IMR-90 (cell line): ENCODE data around the gene CCKAR. TPM values are rescaled to one million over a fixed set of nuclear protein-coding genes. Genes with fewer than 3 reads are reported as not detected.
A peak's percentile ranks its signal among the peaks of the same experiment; 100 is the strongest.

ENCODE experiments used
- ATAC-seq: fragments of 200-7000 bp; cut with Tn5 transposase; 2 replicates; pipeline ENCODE4 v1.9.1; 2020; ENCODE audit warnings: low read depth, mild to moderate bottlenecking, moderate library complexity
- BruUV-seq: library from RNA; stranded (reverse); fragments of 400-500 nt; replicated peaks from 2 replicates; lab custom pipeline; 2021; lab: Mats Ljungman, UMichigan
- CTCF ChIA-PET: fragments of 300-600 bp; formaldehyde crosslinking; extraction: SDS; loops from one replicate; lab custom pipeline; 2021; ENCODE audit warnings: antibody characterized with exemption; lab: Yijun Ruan, JAX
- POLR2A ChIA-PET: fragments of 300-600 bp; sonication (Branson Sonifier 250); formaldehyde crosslinking; loops from one replicate; lab custom pipeline; 2022; ENCODE audit warnings: antibody characterized with exemption; ENCODE audit not compliant: unreplicated experiment; lab: Charles Lee
- DNase-seq: peaks from one replicate; pipeline ENCODE4 v3.0.0; 2013
- H2AFZ ChIP-seq: replicated peaks from 2 replicates; pipeline ENCODE3; 2013; ENCODE audit warnings: low read length, mild to moderate bottlenecking; ENCODE audit not compliant: poor library complexity
- H2AK5ac ChIP-seq: 2 replicates; pipeline ENCODE4 v1.6.1; 2013; ENCODE audit warnings: low read depth, low read length, inconsistent platforms
- H2AK9ac ChIP-seq: replicated peaks from 2 replicates; pipeline ENCODE3; 2013; ENCODE audit warnings: mild to moderate bottlenecking, low read depth, low read length, moderate library complexity; ENCODE audit not compliant: poor library complexity
- H2BK120ac ChIP-seq: 2 replicates; pipeline ENCODE4 v1.6.1; 2013; ENCODE audit warnings: low read depth, low read length, inconsistent platforms
- H2BK15ac ChIP-seq: 3 replicates; pipeline ENCODE4 v1.6.1; 2013; ENCODE audit warnings: low read depth, low read length, inconsistent platforms
- H2BK20ac ChIP-seq: 2 replicates; pipeline ENCODE4 v1.6.1; 2013; ENCODE audit warnings: low read depth, mild to moderate bottlenecking, inconsistent platforms, low read length, moderate library complexity
- H2BK5ac ChIP-seq: 2 replicates; pipeline ENCODE4 v1.6.1; 2013; ENCODE audit warnings: mild to moderate bottlenecking, low read depth, low read length, inconsistent platforms; ENCODE audit not compliant: poor library complexity, severe bottlenecking
- H3K14ac ChIP-seq: replicated peaks from 2 replicates; pipeline ENCODE4 v1.6.1; 2013; ENCODE audit warnings: low read depth, low read length, inconsistent platforms
- H3K18ac ChIP-seq: 2 replicates; pipeline ENCODE4 v1.6.1; 2013; ENCODE audit warnings: low read depth, low read length, control low read depth
- H3K23ac ChIP-seq: 2 replicates; pipeline ENCODE4 v1.6.1; 2013; ENCODE audit warnings: low read depth, low read length, inconsistent platforms
- H3K27ac ChIP-seq: 2 replicates; pipeline ENCODE4 v1.5.1; 2013; ENCODE audit warnings: mild to moderate bottlenecking, control low read depth, low read length; ENCODE audit not compliant: insufficient read depth
- H3K27me3 ChIP-seq: 2 replicates; pipeline ENCODE4 v1.6.1; 2013; ENCODE audit warnings: low read length; ENCODE audit not compliant: control insufficient read depth, insufficient read depth
- H3K36me3 ChIP-seq: 2 replicates; pipeline ENCODE4 v1.6.1; 2013; ENCODE audit warnings: low read length, mixed read lengths; ENCODE audit not compliant: control insufficient read depth, insufficient read depth
- H3K4ac ChIP-seq: 2 replicates; pipeline ENCODE4 v1.6.1; 2013; ENCODE audit warnings: low read depth, low read length, inconsistent platforms
- H3K4me1 ChIP-seq: 2 replicates; pipeline ENCODE4 v1.6.1; 2013; ENCODE audit warnings: low read length, mixed read lengths; ENCODE audit not compliant: control insufficient read depth, insufficient read depth
- H3K4me2 ChIP-seq: 2 replicates; pipeline ENCODE4 v1.6.1; 2013; ENCODE audit warnings: low read depth, mild to moderate bottlenecking, control low read depth, low read length, moderate library complexity
- H3K4me3 ChIP-seq: 2 replicates; pipeline ENCODE4 v1.5.1; 2013; ENCODE audit warnings: low read depth, mild to moderate bottlenecking, control low read depth, low read length, moderate library complexity; ENCODE audit not compliant: insufficient read depth
- H3K56ac ChIP-seq: 2 replicates; pipeline ENCODE4 v1.6.1; 2013; ENCODE audit warnings: low read length, inconsistent platforms; ENCODE audit not compliant: insufficient read depth; ENCODE audit errors: extremely low read depth
- H3K79me1 ChIP-seq, 2 experiments: 2 replicates each; pipeline ENCODE4 v1.6.1; 2013; ENCODE audit warnings: low read length in 2 of 2, inconsistent platforms in 1 of 2, low read depth in 1 of 2
- H3K9ac ChIP-seq: 2 replicates; pipeline ENCODE4 v1.6.1; 2013; ENCODE audit warnings: low read depth, low read length, control low read depth
- H3K9me1 ChIP-seq: 2 replicates; pipeline ENCODE4 v1.6.1; 2013; ENCODE audit warnings: low read length, inconsistent platforms; ENCODE audit not compliant: insufficient read depth
- H3K9me3 ChIP-seq: 2 replicates; pipeline ENCODE4 v1.6.1; 2013; ENCODE audit warnings: low read length; ENCODE audit not compliant: control insufficient read depth, insufficient read depth
- H4K20me1 ChIP-seq: 2 replicates; pipeline ENCODE4 v1.6.1; 2013; ENCODE audit warnings: low read length, inconsistent platforms; ENCODE audit not compliant: insufficient read depth
- H4K5ac ChIP-seq: 2 replicates; pipeline ENCODE4 v1.6.1; 2013; ENCODE audit warnings: mild to moderate bottlenecking, low read depth, low read length, control low read depth
- H4K8ac ChIP-seq, 2 experiments: 2 replicates each; pipeline ENCODE4 v1.6.1; 2013; ENCODE audit warnings: low read depth in 2 of 2, low read length in 2 of 2, control low read depth in 1 of 2, inconsistent platforms in 1 of 2
- H4K91ac ChIP-seq: 2 replicates; pipeline ENCODE4 v1.6.1; 2013; ENCODE audit warnings: low read depth, low read length, inconsistent platforms; ENCODE audit not compliant: insufficient read depth
- CEBPB ChIP-seq: IDR thresholded peaks from 2 replicates; pipeline ENCODE4 v1.6.1; 2012; ENCODE audit warnings: low read depth, low read length, improper control_type of control experiment
- FOS ChIP-seq: fragments of 150-350 bp; IDR thresholded peaks from 2 replicates; pipeline ENCODE4 v1.6.1; 2016; ENCODE audit warnings: low read depth, low read length
- MAZ ChIP-seq: IDR thresholded peaks from 2 replicates; pipeline ENCODE4 v1.6.1; 2012; ENCODE audit warnings: low read depth, mild to moderate bottlenecking, low read length, improper control_type of control experiment, moderate library complexity, borderline replicate concordance
- MXI1 ChIP-seq: IDR thresholded peaks from 2 replicates; pipeline ENCODE4 v1.6.1; 2012; ENCODE audit warnings: low read depth, mild to moderate bottlenecking, low read length, moderate library complexity, borderline replicate concordance
- POLR2A ChIP-seq: IDR thresholded peaks from 2 replicates; pipeline ENCODE4 v1.6.1; 2012; ENCODE audit warnings: mild to moderate bottlenecking, low read depth, low read length
- whole genome bisulfite sequencing, 2 experiments: methylation state at CpG; one replicate each; pipeline versions ENCODE4 v1.1.5 to v1.1.7; 2013; ENCODE audit warnings: missing lambda C conversion rate in 2 of 2; ENCODE audit not compliant: insufficient read length in 1 of 2; ENCODE audit errors: extremely low coverage in 2 of 2; 5-methylcytosine and 5-hydroxymethylcytosine counted together
- dilution Hi-C: fragments of 300-500 bp; cut with HindIII; formaldehyde crosslinking; loops from one replicate; pipeline ENCODE4 v1.14.3; 2018; ENCODE audit warnings: low sequenced_read_pairs; ENCODE audit not compliant: unreplicated experiment
- in situ Hi-C: fragments of 300-500 bp; cut with MboI; formaldehyde crosslinking; loops from 3 replicates; pipeline ENCODE4 v1.14.3; 2019; ENCODE audit warnings: low sequenced_read_pairs, inconsistent platforms, mixed read lengths
- intact Hi-C: fragments of 100-400 bp; cut with micrococcal nuclease; formaldehyde crosslinking; loops from 2 replicates; pipeline ENCODE4 v1.10.0; 2022
- polyA plus RNA-seq, 3 experiments: library from polyadenylated mRNA; depleted of rRNA; stranded (reverse); fragments of >200 nt; gene quantifications; 2 replicates each; pipeline ENCODE4 v1.2.3, GENCODE V29; 2012; ENCODE audit warnings: low replicate concordance in 1 of 3
- total RNA-seq: library from RNA; depleted of rRNA; stranded (reverse); fragments of >200 nt; gene quantifications from 2 replicates; pipeline ENCODE4 v1.2.3, GENCODE V29; 2012
- TF ChIP-seq, protein P1 (sequence below): fragments of 150-350 bp; IDR thresholded peaks from 2 replicates; pipeline ENCODE4 v1.6.1; 2016; ENCODE audit warnings: low read depth, mild to moderate bottlenecking, low read length, moderate library complexity, borderline replicate concordance

Gene CCKAR
- total and polyA plus RNA-seq, 2 of the 4 experiments (the other 2 are of a cell fraction): not detected

DNA sequence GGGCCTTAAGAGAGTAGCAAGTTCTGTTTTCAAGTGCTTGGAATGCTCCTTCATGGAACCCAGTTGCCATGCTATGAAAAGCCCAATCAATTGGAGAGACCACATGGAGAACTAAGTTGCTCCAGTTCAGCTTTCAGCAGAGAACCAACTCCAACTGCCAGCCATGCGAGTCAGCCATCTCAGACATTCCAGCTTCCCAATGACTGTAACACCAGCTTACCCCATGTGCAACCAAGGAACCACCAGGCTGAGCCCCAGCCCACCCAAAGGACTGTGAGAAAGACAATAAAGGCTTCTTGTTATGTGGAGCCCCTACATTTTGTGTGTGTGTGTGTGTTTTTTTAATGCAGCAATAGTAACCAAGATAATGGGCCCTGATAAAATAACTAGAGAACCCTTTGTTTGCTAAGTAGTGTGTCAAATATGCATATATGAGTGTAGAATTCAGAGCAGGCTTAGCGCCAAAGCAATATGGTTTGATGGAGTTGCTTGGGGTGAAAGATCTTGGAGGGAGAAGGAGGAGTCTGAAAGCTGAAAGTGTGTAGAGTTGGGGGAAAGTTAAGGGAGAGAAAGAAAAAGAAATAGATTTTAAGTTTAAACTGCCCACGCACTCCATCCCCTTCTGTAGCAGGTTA is 35.0 kb upstream of the CCKAR start:
- peaks cover under 1% of the 10 kb centered on the region; the same call in 1 of the 2 replicates for H3K9me3 ChIP-seq
- H3K56ac ChIP-seq: no peak overlapping the region
- peak overlapping the region; percentile 58; the same call in 1 of the 2 replicates for H3K14ac ChIP-seq
- no peaks in the 10 kb centered on the region for H3K27me3 ChIP-seq
- peak; percentile 78 for ATAC-seq
- WGBS, 2 experiments: 63% methylated on average over 1 of the region's 3 CpGs; no CpG with 5 or more reads in 1 of the 2 experiments
- H2BK120ac ChIP-seq: peak overlapping the region; percentile 66
- H2BK20ac ChIP-seq: peak overlapping the region; percentile 66; the same call in 1 of the 2 replicates
- H3K18ac ChIP-seq: no peak overlapping the region
- H3K4me3 ChIP-seq: no peak overlapping the region
- no peaks in the 10 kb centered on the region for H4K20me1 ChIP-seq
- in situ Hi-C loops (no loop called here), dilution Hi-C loops (no loop called here), intact Hi-C loops (no loop called here)
- POLR2A ChIA-PET: no interaction called here
- peak overlapping the region; percentile 62; the same call in 1 of the 2 replicates for H3K4ac ChIP-seq
- peaks cover 12% of the 10 kb centered on the region for H3K4me1 ChIP-seq
- H3K9me1 ChIP-seq: peaks cover 13% of the 10 kb centered on the region
- H4K5ac ChIP-seq: no peak overlapping the region
- no peak overlapping the region for H3K9ac ChIP-seq
- H2AFZ ChIP-seq: peak overlapping the region; percentile 61
- H4K8ac ChIP-seq: peak overlapping the region in 1 of 2 experiments; percentile 6; a peak in 2 of 4 replicates
- no peaks in the 10 kb centered on the region for H3K36me3 ChIP-seq
- peak overlapping the region; percentile 32; the same call in 1 of the 2 replicates for H3K23ac ChIP-seq
- TF ChIP-seq, protein P1, sequence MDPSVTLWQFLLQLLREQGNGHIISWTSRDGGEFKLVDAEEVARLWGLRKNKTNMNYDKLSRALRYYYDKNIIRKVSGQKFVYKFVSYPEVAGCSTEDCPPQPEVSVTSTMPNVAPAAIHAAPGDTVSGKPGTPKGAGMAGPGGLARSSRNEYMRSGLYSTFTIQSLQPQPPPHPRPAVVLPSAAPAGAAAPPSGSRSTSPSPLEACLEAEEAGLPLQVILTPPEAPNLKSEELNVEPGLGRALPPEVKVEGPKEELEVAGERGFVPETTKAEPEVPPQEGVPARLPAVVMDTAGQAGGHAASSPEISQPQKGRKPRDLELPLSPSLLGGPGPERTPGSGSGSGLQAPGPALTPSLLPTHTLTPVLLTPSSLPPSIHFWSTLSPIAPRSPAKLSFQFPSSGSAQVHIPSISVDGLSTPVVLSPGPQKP: no peak
- peak; percentile 29; the same call in 1 of the 2 replicates for TF ChIP-seq FOS
- TF ChIP-seq CEBPB: peak; percentile 32; the same call in 1 of the 2 replicates
- TF ChIP-seq POLR2A: no peak
- 0 out of 2 replicates have a peak, but pooled peaks have one; percentile 31 for TF ChIP-seq MXI1
- TF ChIP-seq MAZ: no peak
- H3K27ac ChIP-seq: no peak overlapping the region
- H3K79me1 ChIP-seq: no peaks in the 10 kb centered on the region
- H2AK9ac ChIP-seq: peak overlapping the region; percentile 68
- CTCF ChIA-PET: no interaction called here
- H3K4me2 ChIP-seq: no peak overlapping the region
- peak overlapping the region; percentile 36; the same call in 1 of the 3 replicates for H2BK15ac ChIP-seq
- peak overlapping the region; percentile 46 for H2BK5ac ChIP-seq
- peak overlapping the region; percentile 43; the same call in 1 of the 2 replicates for H4K91ac ChIP-seq
- BruUV-seq: no TSS peak
- no peak overlapping the region for H2AK5ac ChIP-seq
- peak; percentile 77 for DNase-seq
